MM.1S (cell line): Measurements from ENCODE around the gene FCRL5.
A peak's percentile ranks its signal among the peaks of the same experiment; 100 is the strongest.

Experiments
- CTCF ChIP-seq: fragments of 300-600 bp; sonication (generic); IDR thresholded peaks from 2 replicates; pipeline ENCODE4 v1.5.1; 2016; ENCODE audit warnings: antibody characterized with exemption, low read length, mixed read lengths
- EZH2 ChIP-seq: fragments of 300-600 bp; sonication (generic); optimal IDR thresholded peaks from 2 replicates; pipeline ENCODE3; 2017; ENCODE audit warnings: low read depth, mild to moderate bottlenecking, antibody characterized with exemption, low read length, mixed read lengths

GRCh38 chr1:157577420-157577819 is 25.1 kb upstream of the FCRL5 start:
- peak; percentile 22 for TF ChIP-seq CTCF
- TF ChIP-seq EZH2, result no peak
